Stomach smooth muscle (tissue), 2 donors: ENCODE measurements around the gene ATXN2.
"Not testable (repeated sequence)": the region's sequence is repeated elsewhere in the genome, so short reads cannot be mapped to it uniquely, and the experiment has no call there.

ENCODE experiments used
- H3K27ac ChIP-seq: one replicate; pipeline ENCODE4 v1.7.0; 2013; ENCODE audit warnings: mild to moderate bottlenecking, low read length, inconsistent platforms
- H3K27me3 ChIP-seq, 2 donors: one replicate each; pipeline ENCODE4 v1.7.0; 2013; ENCODE audit warnings: low read length in 2 of 2; ENCODE audit not compliant: insufficient read depth in 2 of 2, control insufficient read depth in 1 of 2
- H3K36me3 ChIP-seq, 2 donors: one replicate each; pipeline ENCODE4 v1.7.0; 2013; ENCODE audit warnings: low read length in 2 of 2; ENCODE audit not compliant: control insufficient read depth in 2 of 2, insufficient read depth in 2 of 2
- H3K4me1 ChIP-seq: one replicate; pipeline ENCODE4 v1.7.0; 2013; ENCODE audit warnings: low read length; ENCODE audit not compliant: control insufficient read depth, insufficient read depth
- H3K4me3 ChIP-seq, 2 donors: one replicate each; pipeline ENCODE4 v1.7.0; 2013; ENCODE audit warnings: low read length in 2 of 2
- H3K9ac ChIP-seq, 2 donors: one replicate each; pipeline ENCODE4 v1.7.0; 2013; ENCODE audit warnings: low read length in 2 of 2, mild to moderate bottlenecking in 1 of 2
- H3K9me3 ChIP-seq, 2 donors: one replicate each; pipeline ENCODE4 v1.7.0; 2013; ENCODE audit warnings: low read length in 2 of 2; ENCODE audit not compliant: control insufficient read depth in 2 of 2
- donor health status: healthy.
- donor health status: Pancreatic carcinoma.

The ATXN2 gene

GRCh38 chr12:111573476-111573875 lies 25.6 kb downstream of the ATXN2 start:
- H3K27ac ChIP-seq: no peak overlapping the region
- H3K4me3 ChIP-seq: no peak overlapping the region
- H3K36me3 ChIP-seq: no peaks in the 10 kb centered on the region
- H3K9ac ChIP-seq: no peak overlapping the region
- peaks cover 5% of the 10 kb centered on the region for H3K4me1 ChIP-seq
- no peaks in the 10 kb centered on the region for H3K9me3 ChIP-seq
- H3K27me3 ChIP-seq: no peaks in the 10 kb centered on the region

DNA sequence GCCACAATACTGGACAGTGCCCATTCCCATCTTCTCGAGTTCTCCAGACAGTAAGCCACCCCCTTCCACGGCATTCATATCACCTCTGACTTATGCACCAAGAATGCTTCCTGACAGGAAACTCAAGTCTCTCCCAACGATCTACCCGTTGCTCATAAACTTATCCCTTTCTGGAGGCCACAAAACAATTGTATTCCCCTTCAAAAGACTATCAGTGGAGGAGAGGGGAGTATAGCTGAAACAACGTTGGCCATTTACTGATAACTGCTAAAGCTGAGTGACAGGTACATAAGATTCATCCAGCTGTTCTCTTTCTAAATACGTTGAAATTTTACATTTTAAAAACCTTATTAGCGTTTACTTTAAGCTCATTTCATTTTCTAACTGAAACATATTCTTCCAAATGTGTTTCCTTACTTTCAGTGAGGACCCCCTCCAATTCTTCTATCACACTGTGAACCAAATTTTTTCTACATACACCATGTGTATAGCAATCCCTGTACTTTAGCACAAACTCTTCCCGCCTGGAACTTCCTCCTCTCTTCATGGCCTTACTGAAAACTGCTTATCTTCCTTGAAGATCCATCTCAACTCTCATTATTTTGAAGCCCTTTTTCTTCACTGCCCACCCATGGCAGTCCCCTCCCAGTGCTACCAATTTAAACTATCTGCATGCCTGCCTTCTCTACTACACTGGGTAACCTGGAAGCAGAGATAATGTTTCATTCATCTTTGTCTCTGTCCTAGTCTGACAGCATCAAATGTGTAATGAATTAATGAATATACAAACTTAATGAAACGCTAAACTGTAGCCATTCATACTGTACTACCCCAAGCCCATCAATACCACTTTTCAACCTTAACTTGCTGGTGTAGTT lies 28.8 kb downstream of the ATXN2 start:
- Histone ChIP-seq H3K9ac (no peak overlapping the region), H3K4me1 (peaks cover 5% of the 10 kb centered on the region), H3K4me3 (no peak overlapping the region), H3K27ac (no peak overlapping the region), H3K27me3 (no peaks in the 10 kb centered on the region), H3K36me3 (no peaks in the 10 kb centered on the region), H3K9me3 (no peaks in the 10 kb centered on the region)

DNA sequence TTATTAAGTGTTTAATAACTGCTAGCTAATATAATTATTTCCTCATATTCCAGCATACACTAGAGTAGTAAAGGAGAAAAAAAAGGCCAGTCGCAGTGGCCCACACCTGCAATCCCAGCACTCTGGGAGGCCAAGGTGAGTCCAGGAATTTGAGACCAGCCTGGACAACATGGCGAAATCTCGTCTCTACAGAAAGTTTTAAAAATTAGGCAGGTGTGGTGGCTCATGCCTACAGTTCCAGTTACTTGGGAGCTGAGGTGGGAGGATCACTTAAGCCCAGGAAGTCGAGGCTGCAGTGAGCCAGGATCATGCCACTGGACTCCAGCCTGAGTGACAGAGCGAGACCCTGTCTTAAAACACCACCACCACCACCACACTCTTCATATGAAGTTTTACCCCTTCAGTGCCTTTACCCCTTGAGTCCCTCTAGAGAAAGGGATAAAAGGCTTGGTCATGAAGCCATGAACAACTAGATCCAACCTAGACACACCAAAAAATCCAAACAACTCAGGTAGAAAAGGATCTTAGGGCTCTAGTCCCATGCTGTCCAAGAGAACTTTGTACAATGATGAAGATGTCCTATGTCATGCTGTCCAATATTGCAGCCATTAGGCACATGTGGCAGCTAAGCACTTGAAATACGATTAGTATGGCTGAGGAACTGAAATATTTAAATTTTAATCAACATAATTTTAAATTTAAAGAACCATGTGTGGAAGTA lies 29.6 kb downstream of the ATXN2 start:
- Histone ChIP-seq H3K27ac (no peak overlapping the region), H3K4me1 (peaks cover 5% of the 10 kb centered on the region), H3K36me3 (no peaks in the 10 kb centered on the region)

GRCh38 chr12:111560844-111561243 lies 38.3 kb downstream of the ATXN2 start:
- H3K36me3 ChIP-seq, H3K9ac ChIP-seq, H3K4me3 ChIP-seq, H3K27ac ChIP-seq, H3K27me3 ChIP-seq, H3K9me3 ChIP-seq: not testable (repeated sequence)
- peaks cover 12% of the 10 kb centered on the region for H3K4me1 ChIP-seq

More for the DNA sequence above, 29.6 kb downstream of the ATXN2 start:
- Histone ChIP-seq H3K9me3 (no peaks in the 10 kb centered on the region), H3K4me3 (no peak overlapping the region), H3K27me3 (no peaks in the 10 kb centered on the region), H3K9ac (no peak overlapping the region)

GRCh38 chr12:111558107-111558376 lies 41.1 kb downstream of the ATXN2 start:
- Histone ChIP-seq H3K9me3 (no peaks in the 10 kb centered on the region), H3K9ac (no peak overlapping the region), H3K27ac (no peak overlapping the region), H3K4me1 (peaks cover 12% of the 10 kb centered on the region), H3K4me3 (no peak overlapping the region), H3K36me3 (no peaks in the 10 kb centered on the region), H3K27me3 (no peaks in the 10 kb centered on the region)

GRCh38 chr12:111557271-111558106 lies 41.6 kb downstream of the ATXN2 start:
- no peaks in the 10 kb centered on the region for H3K36me3 ChIP-seq
- no peak overlapping the region for H3K9ac ChIP-seq
- H3K27ac ChIP-seq: no peak overlapping the region
- peaks cover 9% of the 10 kb centered on the region for H3K4me1 ChIP-seq
- H3K9me3 ChIP-seq: no peaks in the 10 kb centered on the region
- peak overlapping the region in 1 of 2 donors; percentile 31 for H3K4me3 ChIP-seq
- H3K27me3 ChIP-seq: no peaks in the 10 kb centered on the region

GRCh38 chr12:111556676-111557075 lies 42.4 kb downstream of the ATXN2 start:
- H3K9ac ChIP-seq: no peak overlapping the region
- no peak overlapping the region for H3K27ac ChIP-seq
- no peaks in the 10 kb centered on the region for H3K9me3 ChIP-seq
- no peak overlapping the region for H3K4me3 ChIP-seq
- peaks cover 4% of the 10 kb centered on the region for H3K4me1 ChIP-seq
- no peaks in the 10 kb centered on the region for H3K27me3 ChIP-seq
- no peaks in the 10 kb centered on the region for H3K36me3 ChIP-seq

DNA sequence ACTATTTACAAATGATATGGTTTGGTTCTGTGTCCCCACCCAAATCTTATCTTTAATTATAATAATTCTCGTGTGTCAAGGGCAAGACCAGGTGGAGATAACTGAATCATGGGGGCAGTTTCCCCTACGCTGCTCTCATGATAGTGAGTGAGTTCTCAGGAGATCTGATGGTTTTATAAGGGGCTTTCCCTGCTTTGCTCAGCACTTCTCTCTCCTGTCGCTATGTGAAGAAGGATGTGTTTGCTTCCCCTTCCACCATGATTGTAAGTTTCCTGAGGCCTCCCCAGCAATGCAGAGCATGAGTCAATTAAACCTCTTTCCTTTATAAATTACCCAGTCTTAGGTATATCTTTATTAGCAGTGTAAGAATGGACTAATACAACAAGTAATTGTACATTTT lies 43.8 kb downstream of the ATXN2 start:
- not testable (repeated sequence) for H3K4me1 ChIP-seq, H3K9me3 ChIP-seq, H3K27me3 ChIP-seq, H3K27ac ChIP-seq, H3K36me3 ChIP-seq, H3K4me3 ChIP-seq, H3K9ac ChIP-seq

DNA sequence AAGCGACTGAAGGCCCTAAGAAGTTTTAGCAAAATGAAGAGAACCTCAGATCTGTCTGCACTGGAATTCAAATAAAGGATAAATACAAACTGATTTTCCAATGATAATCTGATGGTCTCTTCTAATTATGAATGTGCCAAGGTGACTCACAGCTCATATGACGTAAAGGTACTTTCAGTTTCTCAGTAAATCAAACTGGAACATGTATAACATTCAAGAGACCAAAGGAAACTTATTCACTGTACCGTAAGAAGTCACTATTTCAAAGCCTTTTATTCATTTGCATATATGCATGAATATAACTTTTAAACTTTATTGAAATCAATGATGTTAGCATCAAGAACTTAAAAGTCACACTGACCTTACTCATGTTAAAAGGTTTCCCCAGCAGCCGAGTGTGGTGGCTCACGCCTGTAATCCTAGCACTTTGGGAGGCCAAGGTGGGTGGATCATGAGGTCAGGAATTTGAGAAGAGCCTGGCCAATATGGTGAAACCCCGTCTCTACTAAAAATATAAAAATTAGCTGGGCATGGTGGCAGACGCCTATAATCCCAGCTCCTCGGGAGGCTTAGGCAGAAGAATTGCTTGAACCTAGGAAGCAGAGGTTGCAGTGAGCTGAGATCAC lies 52.2 kb downstream of the ATXN2 start:
- Histone ChIP-seq H3K36me3 (peaks cover 15 to 21% of the 10 kb centered on the region in 2 donors), H3K4me1 (no peaks in the 10 kb centered on the region), H3K9me3 (no peaks in the 10 kb centered on the region)

GRCh38 chr12:111546171-111546570 lies 52.9 kb downstream of the ATXN2 start:
- Histone ChIP-seq H3K4me3 (no peak overlapping the region), H3K27ac (no peak overlapping the region), H3K9me3 (no peaks in the 10 kb centered on the region), H3K4me1 (no peaks in the 10 kb centered on the region), H3K9ac (no peak overlapping the region), H3K36me3 (peaks cover 15 to 21% of the 10 kb centered on the region in 2 donors), H3K27me3 (no peaks in the 10 kb centered on the region)

More for the DNA sequence above, 52.2 kb downstream of the ATXN2 start:
- H3K27me3 ChIP-seq: no peaks in the 10 kb centered on the region
- no peak overlapping the region for H3K27ac ChIP-seq
- H3K9ac ChIP-seq: no peak overlapping the region
- no peak overlapping the region for H3K4me3 ChIP-seq
